Measurements from ENCODE around the gene LRP1B. TPM values are rescaled to one million over a fixed set of nuclear protein-coding genes. Genes with fewer than 3 reads are reported as not detected.

Gene LRP1B
- total RNA-seq, 6 experiments from 2014 or later = 0.06 to 1.7 (median 0.15) TPM; not detected in 1

DNA sequence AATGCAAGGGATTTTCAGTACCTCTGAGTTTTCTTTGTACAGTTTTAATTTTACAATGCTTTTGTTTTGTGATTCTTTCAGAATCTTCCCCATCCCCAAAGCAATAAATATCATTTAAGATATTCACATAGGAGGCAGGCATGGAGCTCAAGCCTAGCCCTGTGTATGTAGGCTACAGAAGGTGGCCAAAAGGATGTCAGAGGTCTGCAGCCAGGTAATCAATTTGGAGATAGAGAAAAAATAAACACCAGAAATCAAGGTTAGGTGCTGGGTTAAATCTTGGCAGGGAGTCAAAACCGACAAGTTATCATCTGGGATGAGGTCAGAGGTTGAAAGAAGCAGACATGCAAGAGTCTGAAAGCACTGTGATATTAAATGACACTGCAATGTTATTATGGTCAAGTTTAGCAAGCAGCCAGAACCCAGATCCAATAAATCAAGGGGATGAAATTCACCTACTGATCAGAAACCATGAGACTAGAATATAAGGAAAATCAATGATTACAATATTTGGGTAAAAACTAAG lies 45.1 kb upstream of the LRP1B start:
- DNase-seq (no peak), ATAC-seq (peak; percentile 67 to 82 (median 77))
- H3K27ac ChIP-seq = no peak overlapping the region
- H3K4me3 ChIP-seq = no peak overlapping the region
- 6% methylated on average over 1 of the region's 1 CpG for WGBS (ENCODE audit: insufficient coverage, low coverage, low lambda C conversion rate, missing lambda C conversion rate)
- intact Hi-C loops (cut with DNase I) = no loop called here
- no peaks in the 10 kb centered on the region for H3K27me3 ChIP-seq
- no peaks in the 10 kb centered on the region for H3K36me3 ChIP-seq
- H3K4me1 ChIP-seq = peaks cover 0 to 2% (median 0%) of the 10 kb centered on the region in 4 donors
- H3K9me3 ChIP-seq = no peaks in the 10 kb centered on the region
- TF ChIP-seq, protein P1, sequence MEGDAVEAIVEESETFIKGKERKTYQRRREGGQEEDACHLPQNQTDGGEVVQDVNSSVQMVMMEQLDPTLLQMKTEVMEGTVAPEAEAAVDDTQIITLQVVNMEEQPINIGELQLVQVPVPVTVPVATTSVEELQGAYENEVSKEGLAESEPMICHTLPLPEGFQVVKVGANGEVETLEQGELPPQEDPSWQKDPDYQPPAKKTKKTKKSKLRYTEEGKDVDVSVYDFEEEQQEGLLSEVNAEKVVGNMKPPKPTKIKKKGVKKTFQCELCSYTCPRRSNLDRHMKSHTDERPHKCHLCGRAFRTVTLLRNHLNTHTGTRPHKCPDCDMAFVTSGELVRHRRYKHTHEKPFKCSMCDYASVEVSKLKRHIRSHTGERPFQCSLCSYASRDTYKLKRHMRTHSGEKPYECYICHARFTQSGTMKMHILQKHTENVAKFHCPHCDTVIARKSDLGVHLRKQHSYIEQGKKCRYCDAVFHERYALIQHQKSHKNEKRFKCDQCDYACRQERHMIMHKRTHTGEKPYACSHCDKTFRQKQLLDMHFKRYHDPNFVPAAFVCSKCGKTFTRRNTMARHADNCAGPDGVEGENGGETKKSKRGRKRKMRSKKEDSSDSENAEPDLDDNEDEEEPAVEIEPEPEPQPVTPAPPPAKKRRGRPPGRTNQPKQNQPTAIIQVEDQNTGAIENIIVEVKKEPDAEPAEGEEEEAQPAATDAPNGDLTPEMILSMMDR (IDR thresholded peaks at IDR 0.05) = no peak
- TF ChIP-seq POLR2A (IDR thresholded peaks at IDR 0.05) = no peak

DNA sequence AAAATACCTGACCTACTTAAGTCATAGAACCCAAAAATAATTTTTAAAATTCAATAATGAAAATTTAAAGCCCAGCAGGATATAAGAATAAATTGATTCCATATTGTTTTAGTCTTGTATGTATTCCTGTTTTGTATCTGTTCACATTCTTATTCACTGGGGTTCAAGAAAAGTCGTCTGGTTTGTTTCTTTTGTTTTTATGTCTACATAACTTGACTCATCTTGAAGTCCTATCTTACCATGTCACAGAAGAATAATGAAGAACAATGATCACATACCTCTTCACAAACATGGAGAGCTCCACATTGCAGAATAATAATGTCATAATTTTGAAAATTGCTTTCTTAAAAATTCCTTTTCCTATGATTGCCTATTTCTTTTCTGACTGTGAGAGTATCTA lies 43.4 kb upstream of the LRP1B start:
- Histone ChIP-seq H3K27me3 (no peaks in the 10 kb centered on the region), H3K4me1 (peaks cover 0 to 2% (median 0%) of the 10 kb centered on the region in 4 donors), H3K27ac (no peak overlapping the region), H3K9me3 (no peaks in the 10 kb centered on the region), H3K36me3 (no peaks in the 10 kb centered on the region), H3K4me3 (no peak overlapping the region)
- TF ChIP-seq, protein P1 (IDR thresholded peaks at IDR 0.05) = no peak
- no peak for TF ChIP-seq POLR2A (IDR thresholded peaks at IDR 0.05)
- intact Hi-C loops (cut with DNase I) = no loop called here
- DNase-seq (no peak), ATAC-seq (no peak)
- 24% methylated on average over 1 of the region's 1 CpG for WGBS (ENCODE audit: insufficient coverage, low coverage, low lambda C conversion rate, missing lambda C conversion rate)

DNA sequence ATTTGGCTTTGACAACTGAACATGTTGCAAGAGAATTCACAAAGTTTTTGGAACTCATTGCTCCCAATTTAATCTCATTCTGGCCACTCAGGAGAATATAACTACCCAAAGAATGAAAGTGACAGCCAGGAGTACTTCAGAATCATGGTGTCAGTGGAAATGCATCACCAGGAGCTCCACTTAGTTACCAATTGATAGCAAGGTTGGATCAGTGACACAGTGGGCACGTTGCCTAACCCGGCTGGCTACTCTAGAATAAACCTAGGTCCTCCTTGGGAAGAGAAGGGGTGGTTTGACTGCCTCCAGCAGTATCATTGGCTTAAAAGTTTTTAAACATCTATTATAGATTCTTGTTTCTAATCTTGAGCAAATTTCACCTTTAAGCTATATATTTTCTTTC lies 40.0 kb upstream of the LRP1B start:
- intact Hi-C loops (cut with DNase I) = no loop called here
- DNase-seq = no peak
- no peak overlapping the region for H3K27ac ChIP-seq
- H3K4me1 ChIP-seq = no peaks in the 10 kb centered on the region
- H3K9me3 ChIP-seq = no peaks in the 10 kb centered on the region
- no peaks in the 10 kb centered on the region for H3K27me3 ChIP-seq
- ATAC-seq = no peak
- no peak overlapping the region for H3K4me3 ChIP-seq
- no peaks in the 10 kb centered on the region for H3K36me3 ChIP-seq
- WGBS (ENCODE audit: insufficient coverage, low coverage, low lambda C conversion rate, missing lambda C conversion rate) = 48% methylated on average over 2 of the region's 2 CpGs
- TF ChIP-seq POLR2A (IDR thresholded peaks at IDR 0.05) = no peak
- TF ChIP-seq, protein P1 (IDR thresholded peaks at IDR 0.05) = no peak

- no peaks in the 10 kb centered on the region for H3K9me3 ChIP-seq
- ATAC-seq (peak; percentile 57 to 82 (median 74)), DNase-seq (no peak)
- H3K27me3 ChIP-seq = no peaks in the 10 kb centered on the region
- 32% methylated on average over 3 of the region's 3 CpGs for WGBS (ENCODE audit: insufficient coverage, low coverage, low lambda C conversion rate, missing lambda C conversion rate)
- no peaks in the 10 kb centered on the region for H3K36me3 ChIP-seq
- no peak overlapping the region for H3K27ac ChIP-seq
- intact Hi-C loops (cut with DNase I) = no loop called here
- no peaks in the 10 kb centered on the region for H3K4me1 ChIP-seq
- no peak overlapping the region for H3K4me3 ChIP-seq
- TF ChIP-seq POLR2A (IDR thresholded peaks at IDR 0.05) = no peak
- TF ChIP-seq, protein P1 (IDR thresholded peaks at IDR 0.05) = peak; percentile 27 to 40 (median 32)
These were observed 35.0 kb upstream of the LRP1B start for GRCh38 chr2:142165790-142166189.

DNA sequence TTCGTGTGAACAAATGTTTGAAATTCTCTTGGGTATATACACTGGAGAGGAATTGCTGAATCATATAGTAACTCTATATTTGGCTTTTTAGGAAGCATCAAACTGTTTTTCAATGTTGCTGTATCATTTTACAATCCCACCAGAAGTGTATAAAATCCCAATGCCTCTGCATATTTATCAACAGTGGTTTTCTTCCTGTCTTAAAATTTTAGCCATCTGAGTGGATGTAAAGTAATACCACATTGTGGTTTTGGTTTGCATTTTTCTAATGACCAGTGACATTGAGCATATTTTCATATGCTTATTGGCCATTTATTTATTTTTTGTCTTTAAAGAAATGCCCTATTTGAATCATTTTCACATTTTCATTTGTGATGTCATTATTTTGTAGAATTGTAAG lies 22.8 kb upstream of the LRP1B start:
- WGBS (ENCODE audit: insufficient coverage, low coverage, low lambda C conversion rate, missing lambda C conversion rate) = 67% methylated on average over 1 of the region's 1 CpG
- no peaks in the 10 kb centered on the region for H3K36me3 ChIP-seq
- H3K4me3 ChIP-seq = no peak overlapping the region
- TF ChIP-seq, protein P1 (IDR thresholded peaks at IDR 0.05) = no peak
- no peak for TF ChIP-seq POLR2A (IDR thresholded peaks at IDR 0.05)
- no peak for ATAC-seq
- no peak for DNase-seq
- H3K27ac ChIP-seq = no peak overlapping the region
- no peaks in the 10 kb centered on the region for H3K4me1 ChIP-seq
- intact Hi-C loops (cut with DNase I) = no loop called here
- H3K27me3 ChIP-seq = no peaks in the 10 kb centered on the region
- H3K9me3 ChIP-seq = peaks cover 0 to 3% (median 0%) of the 10 kb centered on the region in 4 donors

All from right lobe of liver (tissue), 6 donors.